DMS53 (cell line): ENCODE measurements around the gene ALDH4A1.
A peak's percentile ranks its signal among the peaks of the same experiment; 100 is the strongest.
"Not testable (repeated sequence)": the region's sequence is repeated elsewhere in the genome, so short reads cannot be mapped to it uniquely, and the experiment has no call there.

Source experiments
- DNase-seq: peaks from one replicate; lab custom pipeline; 2025; lab: John Stamatoyannopoulos, UW

The ALDH4A1 gene

GRCh38 chr1:18900303-18900841 is 2.0 kb downstream of the ALDH4A1 start:
- DNase-seq = no peak

GRCh38 chr1:18899363-18900049 is 2.8 kb downstream of the ALDH4A1 start:
- no peak for DNase-seq

GRCh38 chr1:18898567-18898966 is 3.8 kb downstream of the ALDH4A1 start:
- no peak for DNase-seq

GRCh38 chr1:18895317-18895716 is 7.0 kb downstream of the ALDH4A1 start:
- DNase-seq = no peak

- no peak for DNase-seq
These were observed 9.2 kb downstream of the ALDH4A1 start for GRCh38 chr1:18893120-18893519.

GRCh38 chr1:18891858-18892257 is 10.5 kb downstream of the ALDH4A1 start:
- not testable (repeated sequence) for DNase-seq

GRCh38 chr1:18891426-18891780 is 11.0 kb downstream of the ALDH4A1 start:
- no peak for DNase-seq

GRCh38 chr1:18890706-18891425 is 11.5 kb downstream of the ALDH4A1 start:
- no peak for DNase-seq

GRCh38 chr1:18886003-18886335 is 16.4 kb downstream of the ALDH4A1 start:
- no peak for DNase-seq

GRCh38 chr1:18885311-18886002 is 16.9 kb downstream of the ALDH4A1 start:
- no peak for DNase-seq

GRCh38 chr1:18884727-18885126 is 17.6 kb downstream of the ALDH4A1 start:
- no peak for DNase-seq

- no peak for DNase-seq
These were observed 18.0 kb downstream of the ALDH4A1 start for GRCh38 chr1:18884419-18884717.

- peak; percentile 69 for DNase-seq
These were observed 18.5 kb downstream of the ALDH4A1 start for GRCh38 chr1:18883636-18884418.

- DNase-seq = no peak
These were observed 19.3 kb downstream of the ALDH4A1 start for GRCh38 chr1:18883079-18883478.

- peak; percentile 17 for DNase-seq
These were observed 19.9 kb downstream of the ALDH4A1 start for GRCh38 chr1:18882486-18882885.

- DNase-seq = no peak
These were observed 20.5 kb downstream of the ALDH4A1 start for GRCh38 chr1:18881642-18882431.

GRCh38 chr1:18881164-18881563 is 21.2 kb downstream of the ALDH4A1 start:
- no peak for DNase-seq

GRCh38 chr1:18880585-18880984 is 21.8 kb downstream of the ALDH4A1 start:
- no peak for DNase-seq

GRCh38 chr1:18879791-18880309 is 22.5 kb downstream of the ALDH4A1 start:
- DNase-seq = no peak

GRCh38 chr1:18879215-18879790 is 23.1 kb downstream of the ALDH4A1 start:
- DNase-seq = no peak
